Stromal cell of bone marrow (primary cell): ENCODE results near the gene REXO1.
"Not testable (repeated sequence)": the region's sequence is repeated elsewhere in the genome, so short reads cannot be mapped to it uniquely, and the experiment has no call there.

Experiments used
- DNase-seq: peaks from one replicate; pipeline ENCODE4 v3.0.0-alpha.2; 2012; ENCODE audit warnings: low read depth

The REXO1 gene, protein sequence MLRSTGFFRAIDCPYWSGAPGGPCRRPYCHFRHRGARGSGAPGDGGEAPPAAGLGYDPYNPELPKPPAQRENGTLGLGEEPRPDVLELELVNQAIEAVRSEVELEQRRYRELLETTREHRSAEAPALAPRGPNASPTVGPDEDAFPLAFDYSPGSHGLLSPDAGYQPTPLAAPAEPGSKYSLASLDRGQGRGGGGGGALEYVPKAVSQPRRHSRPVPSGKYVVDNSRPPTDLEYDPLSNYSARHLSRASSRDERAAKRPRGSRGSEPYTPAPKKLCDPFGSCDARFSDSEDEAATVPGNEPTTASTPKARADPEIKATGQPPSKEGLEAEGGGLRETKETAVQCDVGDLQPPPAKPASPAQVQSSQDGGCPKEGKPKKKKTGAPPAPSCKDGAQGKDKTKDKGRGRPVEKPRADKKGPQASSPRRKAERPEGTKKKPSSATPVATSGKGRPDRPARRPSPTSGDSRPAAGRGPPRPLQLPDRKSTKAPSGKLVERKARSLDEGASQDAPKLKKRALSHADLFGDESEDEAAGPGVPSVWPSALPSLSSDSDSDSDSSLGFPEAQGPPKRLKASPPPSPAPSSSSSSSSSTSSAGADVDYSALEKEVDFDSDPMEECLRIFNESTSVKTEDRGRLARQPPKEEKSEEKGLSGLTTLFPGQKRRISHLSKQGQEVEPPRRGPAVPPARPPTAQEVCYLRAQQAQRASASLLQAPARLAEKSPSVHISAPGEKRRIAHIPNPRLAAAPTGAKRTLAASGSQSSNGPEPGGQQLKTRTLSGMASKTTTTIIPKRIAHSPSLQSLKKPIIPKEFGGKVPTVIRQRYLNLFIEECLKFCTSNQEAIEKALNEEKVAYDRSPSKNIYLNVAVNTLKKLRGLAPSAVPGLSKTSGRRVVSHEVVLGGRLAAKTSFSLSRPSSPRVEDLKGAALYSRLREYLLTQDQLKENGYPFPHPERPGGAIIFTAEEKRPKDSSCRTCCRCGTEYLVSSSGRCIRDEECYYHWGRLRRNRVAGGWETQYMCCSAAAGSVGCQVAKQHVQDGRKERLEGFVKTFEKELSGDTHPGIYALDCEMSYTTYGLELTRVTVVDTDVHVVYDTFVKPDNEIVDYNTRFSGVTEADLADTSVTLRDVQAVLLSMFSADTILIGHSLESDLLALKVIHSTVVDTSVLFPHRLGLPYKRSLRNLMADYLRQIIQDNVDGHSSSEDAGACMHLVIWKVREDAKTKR

DNA sequence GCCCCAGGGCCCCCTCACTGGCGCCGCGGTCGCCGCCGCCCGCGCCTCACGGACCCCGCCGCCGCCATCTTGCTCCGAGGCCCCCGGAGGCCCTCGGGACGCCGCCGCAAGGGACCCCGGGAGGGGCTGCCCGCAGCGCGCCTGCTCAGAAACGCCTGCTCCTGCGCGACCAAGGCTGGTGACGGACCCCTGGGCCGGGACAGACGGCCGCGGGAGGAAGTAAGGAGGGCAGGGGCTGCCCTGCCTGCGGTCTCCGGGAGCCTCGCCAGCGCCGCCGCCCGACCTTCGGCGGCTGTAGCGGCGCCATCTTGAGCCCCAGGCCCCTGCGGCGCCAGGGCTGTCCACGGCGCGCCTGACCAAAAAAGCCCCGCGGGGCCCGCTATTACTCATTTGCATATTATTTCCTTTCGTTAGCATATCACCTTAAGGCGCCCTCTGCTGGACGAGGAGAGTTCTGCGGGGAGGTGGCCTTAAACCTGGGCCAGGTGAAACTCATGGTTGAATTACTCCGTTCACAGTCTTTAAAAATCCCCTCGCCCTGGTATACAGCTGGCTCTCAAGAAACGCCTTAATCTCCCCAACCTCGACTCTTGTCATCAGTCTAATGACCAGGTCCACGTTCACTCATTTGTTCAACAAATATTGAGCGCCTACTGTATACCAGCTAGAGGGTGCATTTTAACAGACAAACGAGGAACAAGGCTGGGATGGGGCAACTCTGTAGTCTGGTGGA lies at the start of gene REXO1:
REXO1 (minus strand) TSS at position 85 of the 733 bp plus-strand sequence. CDS start 125 bp downstream, outside the sequence.
- DNase-seq, result peak; percentile 86

GRCh38 chr19:1896508-1896907 lies 48.2 kb upstream of the REXO1 start:
- no peak for DNase-seq

DNA sequence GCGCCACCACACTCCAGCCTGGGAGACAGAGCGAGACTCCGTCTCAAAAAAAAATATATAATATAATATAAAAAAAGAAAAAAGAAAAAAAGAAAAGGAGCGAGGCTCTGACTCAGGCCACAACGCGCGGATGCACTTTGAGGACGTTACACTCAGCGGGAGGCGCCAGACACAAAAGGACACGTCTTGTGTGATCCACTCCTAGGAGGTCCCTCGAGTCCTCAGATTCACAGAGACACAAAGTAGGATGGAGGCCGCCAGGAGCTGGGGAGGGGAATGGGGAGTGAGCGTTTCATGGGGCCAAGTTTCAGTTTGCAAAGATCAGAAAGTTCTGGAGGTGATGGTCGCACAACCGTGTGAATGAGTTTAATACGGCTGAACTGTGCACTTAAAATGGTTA lies 45.5 kb upstream of the REXO1 start:
- no peak for DNase-seq

DNA sequence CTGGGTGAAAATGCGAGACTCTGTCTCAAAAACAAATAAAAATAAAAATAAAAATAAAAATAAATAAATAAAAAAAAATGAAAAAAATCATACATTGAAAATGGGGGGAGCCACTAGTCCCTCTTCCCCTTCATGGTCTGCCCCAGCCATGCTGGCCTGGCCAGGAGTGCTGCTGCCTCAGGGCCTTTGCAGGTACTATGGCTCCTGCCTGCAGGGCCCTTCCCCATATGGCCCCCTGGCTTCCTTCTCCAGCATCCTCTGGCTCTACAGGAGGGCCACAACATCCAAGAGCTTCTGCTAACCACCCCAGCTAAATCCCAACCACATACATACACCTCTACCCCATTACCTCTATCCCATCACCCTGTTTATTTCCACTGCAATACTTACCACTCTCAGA lies 41.6 kb upstream of the REXO1 start:
- DNase-seq, result no peak

DNA sequence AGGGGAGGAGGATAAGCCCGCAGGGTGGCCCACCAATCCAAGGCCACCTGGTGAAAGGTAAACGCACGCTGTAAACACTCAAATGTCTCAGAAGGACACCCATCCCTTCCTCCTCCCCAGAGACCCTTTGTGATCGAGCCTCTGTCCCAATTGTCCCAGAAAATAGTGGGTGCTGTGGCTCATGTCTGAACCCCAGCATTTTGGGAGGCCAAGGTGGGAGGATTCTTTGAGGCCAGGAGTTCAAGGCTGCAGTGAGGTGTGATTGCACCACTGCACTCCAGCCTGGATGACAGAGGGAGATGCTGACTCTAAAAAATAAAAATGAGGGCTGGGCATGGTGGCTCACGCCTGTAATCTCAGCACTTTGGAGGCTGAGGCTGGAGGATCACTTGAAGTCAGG lies 40.1 kb upstream of the REXO1 start:
- no peak for DNase-seq

DNA sequence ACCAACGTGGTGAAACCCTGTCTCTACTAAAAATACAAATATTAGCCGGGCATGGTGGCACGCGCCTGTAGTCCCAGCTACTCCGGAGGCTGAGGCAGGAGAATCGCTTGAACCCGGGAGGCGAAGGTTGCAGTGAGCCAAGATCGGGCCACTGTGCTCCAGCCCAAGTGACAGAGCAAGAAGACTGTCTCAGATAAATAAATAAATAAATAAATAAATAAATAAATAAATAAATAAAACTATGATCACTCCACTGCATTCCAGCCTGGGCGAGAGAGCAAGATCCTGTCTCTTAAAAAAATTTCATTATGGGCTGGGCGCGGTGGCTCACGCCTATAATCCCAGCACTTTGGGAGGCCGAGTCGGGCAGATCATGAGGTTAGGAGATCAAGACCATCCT lies 38.1 kb upstream of the REXO1 start:
- DNase-seq, result not testable (repeated sequence)

DNA sequence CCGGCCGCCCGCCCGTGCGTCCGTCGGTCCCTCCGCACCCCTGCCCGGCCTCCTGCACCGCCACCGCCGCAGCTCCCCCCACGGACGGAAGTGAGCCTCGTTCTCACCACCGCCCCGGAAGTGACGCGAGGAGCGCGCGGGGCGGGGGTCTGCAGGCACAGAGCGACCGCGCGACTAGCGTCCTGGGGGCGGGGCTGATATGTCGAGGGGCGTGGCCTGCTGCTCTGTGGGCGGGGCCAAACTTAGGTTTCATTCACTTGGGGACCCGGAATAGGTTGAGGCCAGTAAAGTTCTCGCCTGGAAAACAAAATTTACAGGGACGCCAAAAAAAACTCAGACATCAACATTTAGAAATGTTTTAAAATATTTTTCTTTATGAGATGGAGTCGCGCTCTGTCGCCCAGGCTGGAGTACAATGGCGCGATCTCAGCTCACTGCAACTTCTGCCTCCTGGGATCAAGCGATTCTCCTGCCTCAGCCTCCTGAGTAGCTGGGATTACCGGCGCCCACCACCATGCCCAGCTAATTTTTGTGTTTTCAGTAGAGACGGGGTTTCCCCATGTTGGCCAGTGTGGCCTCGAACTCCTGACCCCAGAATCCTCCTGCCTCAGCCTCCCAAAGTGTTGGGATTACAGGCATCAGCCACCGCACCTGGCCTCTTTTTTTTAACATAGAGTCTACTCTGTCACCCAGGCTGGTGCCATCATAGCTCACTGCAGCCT lies 37.3 kb upstream of the REXO1 start, which contains the start of gene ABHD17A:
ABHD17A (minus strand) TSS at position 99 of the 722 bp plus-strand sequence. CDS start 3,930 bp downstream, outside the sequence.
- peak; percentile 85 for DNase-seq

DNA sequence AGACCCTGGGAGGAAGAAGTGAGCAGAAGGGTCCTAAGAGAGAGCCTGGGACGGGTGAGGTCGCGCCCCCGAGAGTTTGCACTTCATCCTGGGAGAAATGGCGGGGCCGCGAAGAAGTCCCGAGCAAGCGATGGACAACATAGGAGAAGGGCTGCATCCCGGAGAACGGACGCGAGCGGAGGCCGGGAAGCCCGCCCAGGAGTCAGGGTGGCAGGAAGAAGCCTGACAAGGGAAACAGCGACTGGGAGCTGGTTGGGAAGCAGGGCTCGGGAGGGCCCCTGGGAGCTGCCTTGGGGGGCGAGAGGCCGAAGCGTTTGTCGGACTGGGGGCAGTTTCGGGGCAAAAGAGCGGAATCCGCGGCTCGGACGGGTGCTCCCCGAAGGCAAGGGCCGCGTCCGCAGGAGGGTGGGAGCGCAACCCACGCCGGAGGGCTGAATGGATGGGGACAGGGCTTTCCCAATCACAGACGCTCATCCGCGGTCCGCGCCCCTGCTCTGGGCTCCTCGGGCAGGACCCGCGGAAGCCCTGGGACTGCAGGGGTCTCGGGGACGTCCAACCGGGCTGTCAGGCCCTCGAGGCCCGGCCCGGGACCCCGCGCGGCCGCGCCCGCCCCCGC lies 36.5 kb upstream of the REXO1 start:
- DNase-seq, result no peak

DNA sequence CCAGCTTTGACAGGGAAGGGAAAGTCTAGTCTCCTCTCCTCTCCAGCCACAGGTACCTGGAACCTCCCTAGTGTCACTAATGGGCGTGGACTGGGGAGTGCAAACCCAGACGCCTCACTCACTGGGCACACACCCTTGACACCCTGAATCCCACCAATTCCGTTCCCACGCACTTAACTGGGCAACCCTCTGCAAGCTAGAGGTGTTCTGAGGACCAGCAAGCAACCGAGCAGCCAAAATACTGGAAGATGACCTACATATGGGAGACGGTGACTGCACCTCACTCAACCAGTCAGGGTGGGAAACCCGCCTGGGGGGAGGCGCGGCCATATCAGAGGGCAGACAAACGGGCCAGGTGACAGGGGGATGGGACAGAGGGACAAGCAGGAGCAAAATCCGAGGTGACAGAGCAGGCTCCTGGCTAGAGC lies 36.0 kb upstream of the REXO1 start:
- DNase-seq, result no peak

GRCh38 chr19:1883784-1884183 lies 35.5 kb upstream of the REXO1 start:
- DNase-seq, result no peak

GRCh38 chr19:1882786-1883692 lies 34.8 kb upstream of the REXO1 start:
- no peak for DNase-seq

DNA sequence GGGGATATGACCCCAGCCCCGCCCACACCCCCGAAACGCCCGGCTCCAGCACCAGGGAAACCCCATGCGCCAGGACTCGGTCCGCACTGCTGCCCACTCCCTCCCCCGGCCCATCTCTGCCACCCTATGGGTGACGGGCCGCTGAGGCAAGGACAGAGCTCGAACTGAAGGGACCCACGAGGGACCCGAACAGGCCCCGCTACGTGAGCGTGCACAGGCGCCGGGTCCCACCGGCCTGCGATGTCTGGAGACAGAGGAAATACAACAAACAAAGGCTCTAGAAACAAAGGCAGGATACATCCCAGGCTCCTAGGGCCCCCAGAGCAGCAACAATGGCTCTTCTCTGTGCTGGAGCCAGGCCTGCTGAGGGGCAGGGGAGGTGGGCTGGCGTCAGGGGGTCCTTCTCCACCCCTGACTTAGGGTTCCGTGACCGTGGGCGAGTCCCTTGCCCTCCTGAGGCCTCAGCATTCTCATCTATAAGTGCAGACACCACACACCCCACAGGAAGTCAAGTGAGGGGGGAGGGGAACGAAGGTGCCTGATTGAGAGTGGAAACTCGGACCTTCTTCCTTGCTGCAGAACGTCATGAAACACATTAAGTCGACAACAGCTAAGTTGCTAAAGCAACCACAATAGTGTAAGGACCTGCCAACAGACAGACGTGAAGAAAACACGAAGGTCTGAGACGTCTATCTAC lies 34.0 kb upstream of the REXO1 start:
- no peak for DNase-seq

- not testable (repeated sequence) for DNase-seq
Observed at GRCh38 chr19:1881393-1882088, 33.3 kb upstream of the REXO1 start.

DNA sequence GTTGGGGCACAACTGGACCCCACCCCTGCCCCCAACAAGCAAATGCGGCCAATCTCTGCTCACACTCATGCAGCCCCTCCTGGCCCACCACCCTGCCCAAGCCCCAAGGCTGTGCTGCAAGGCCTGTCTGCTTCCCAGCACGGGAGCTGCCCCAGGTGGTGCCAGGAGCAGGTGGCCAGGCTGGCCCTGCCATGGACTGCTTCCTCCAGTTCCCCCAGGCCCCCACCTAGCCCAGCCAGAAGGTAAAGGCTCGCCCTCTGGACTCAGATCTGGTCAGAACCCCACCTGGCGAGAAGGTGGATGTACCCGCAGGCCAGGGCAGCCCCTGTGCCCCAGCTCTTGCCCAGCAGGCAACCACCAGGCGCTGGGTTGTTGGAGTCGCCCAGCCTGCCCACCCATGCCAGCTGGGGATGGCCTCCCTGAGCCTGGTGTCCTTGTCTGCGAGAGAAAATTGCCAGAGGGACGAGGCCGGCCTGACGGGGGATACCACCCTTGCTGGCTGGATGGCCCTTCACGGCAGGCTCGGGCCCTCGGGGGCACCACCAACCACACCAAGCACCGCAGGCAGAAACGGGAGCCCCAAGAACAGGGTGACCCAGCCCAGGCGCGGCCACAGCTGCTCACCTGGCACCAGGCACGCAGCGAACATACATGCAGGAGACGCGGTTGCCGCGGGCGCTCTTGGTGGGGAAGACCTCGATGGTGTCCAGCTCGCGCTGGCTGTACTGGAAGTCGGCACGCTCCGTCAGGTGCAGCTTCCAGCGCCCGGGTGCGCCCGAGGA lies 32.5 kb upstream of the REXO1 start:
- DNase-seq, result no peak

DNA sequence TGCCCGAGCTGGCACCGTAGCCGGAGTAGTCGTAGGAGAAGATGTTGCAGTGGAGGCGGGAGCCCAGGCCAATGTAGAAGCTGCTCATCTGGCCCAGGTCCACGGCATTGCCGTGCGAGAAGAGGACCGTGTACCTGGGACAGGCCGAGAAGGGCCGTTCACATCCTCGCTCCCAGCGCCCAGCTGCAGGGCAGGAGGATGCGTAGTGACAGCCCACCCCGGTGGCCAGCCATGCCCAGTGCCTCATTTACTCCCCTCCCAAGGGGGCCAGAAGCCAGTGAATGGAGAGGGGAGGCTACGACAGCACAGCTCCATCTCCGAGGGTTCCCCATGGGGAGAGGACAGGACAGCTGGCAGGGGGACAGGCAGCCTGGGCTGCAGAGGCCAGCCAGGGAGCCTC lies 31.7 kb upstream of the REXO1 start:
- not testable (repeated sequence) for DNase-seq

- DNase-seq, result not testable (repeated sequence)
Observed at GRCh38 chr19:1878583-1878982, 30.3 kb upstream of the REXO1 start.

GRCh38 chr19:1877280-1877660 lies 29.0 kb upstream of the REXO1 start:
- DNase-seq, result not testable (repeated sequence)
